Naive thymus-derived CD4-positive, alpha-beta T cell (primary cell): ENCODE results near the gene CAMK2A. TPM values are rescaled to one million over a fixed set of nuclear protein-coding genes. Genes with fewer than 3 reads are reported as not detected.
A peak's percentile ranks its signal among the peaks of the same experiment; 100 is the strongest.

ENCODE experiments used
- ATAC-seq: fragments of 150-1000 bp; cut with Tn5 transposase; 2 replicates; pipeline ENCODE4 v1.10.0; 2021; ENCODE audit warnings: mild to moderate bottlenecking, moderate library complexity
- CTCF ChIA-PET: fragments of 350-600 bp; sonication (Branson Sonifier 250); formaldehyde crosslinking; loops from one replicate; lab custom pipeline; 2021; ENCODE audit warnings: antibody characterized with exemption; lab: Charles Lee
- POLR2A ChIA-PET: fragments of 350-600 bp; sonication (Branson Sonifier 250); formaldehyde crosslinking; loops from one replicate; lab custom pipeline; 2021; ENCODE audit warnings: antibody characterized with exemption, inconsistent platforms; lab: Charles Lee
- DNase-seq, 9 donors: peaks; one replicate each; pipeline versions ENCODE4 v3.0.0 to v3.0.0-alpha.2; 2020 to 2022; ENCODE audit warnings: mixed read lengths in 1 of 9
- H3K27ac ChIP-seq: one replicate; pipeline ENCODE4 v1.7.0; 2013; ENCODE audit warnings: mild to moderate bottlenecking, low read depth, low read length, moderate library complexity
- H3K27me3 ChIP-seq, 2 donors: one replicate each; pipeline ENCODE4 v1.7.0; 2013; ENCODE audit warnings: low read length in 2 of 2, mild to moderate bottlenecking in 2 of 2, moderate library complexity in 2 of 2; ENCODE audit not compliant: control insufficient read depth in 2 of 2, insufficient read depth in 2 of 2
- H3K36me3 ChIP-seq, 3 experiments: 1 replicate in 2 of 3; 2 replicates in 1 of 3; pipeline ENCODE4 v1.7.0; 2013; ENCODE audit warnings: low read length in 3 of 3, mild to moderate bottlenecking in 3 of 3, moderate library complexity in 1 of 3; ENCODE audit not compliant: insufficient read depth in 3 of 3, control insufficient read depth in 2 of 3
- H3K4me1 ChIP-seq, 2 donors: one replicate each; pipeline ENCODE4 v1.7.0; 2013; ENCODE audit warnings: low read length in 2 of 2, mild to moderate bottlenecking in 2 of 2, moderate library complexity in 1 of 2; ENCODE audit not compliant: control insufficient read depth in 2 of 2, insufficient read depth in 2 of 2
- H3K4me3 ChIP-seq: 2 replicates; pipeline ENCODE4 v1.7.0; 2013; ENCODE audit warnings: mild to moderate bottlenecking, low read length
- H3K9me3 ChIP-seq, 3 experiments: 1 replicate in 2 of 3; 2 replicates in 1 of 3; pipeline ENCODE4 v1.7.0; 2013; ENCODE audit warnings: low read length in 3 of 3; ENCODE audit not compliant: control insufficient read depth in 2 of 3
- H3K27ac Mint-ChIP-seq, 9 donors: one replicate each; pipeline ENCODE4 v1.8.0; 2020 to 2022; ENCODE audit warnings: mixed read lengths in 9 of 9, mild to moderate bottlenecking in 8 of 9, moderate library complexity in 5 of 9, inconsistent platforms in 2 of 9
- H3K27me3 Mint-ChIP-seq, 5 donors: one replicate each; pipeline ENCODE4 v1.8.0; 2021 to 2022; ENCODE audit warnings: mixed read lengths in 5 of 5, mild to moderate bottlenecking in 1 of 5
- H3K36me3 Mint-ChIP-seq, 5 donors: one replicate each; pipeline ENCODE4 v1.8.0; 2020 to 2022; ENCODE audit warnings: mixed read lengths in 5 of 5, mild to moderate bottlenecking in 3 of 5, inconsistent platforms in 1 of 5
- H3K4me1 Mint-ChIP-seq, 7 donors: one replicate each; pipeline ENCODE4 v1.8.0; 2020 to 2022; ENCODE audit warnings: mixed read lengths in 7 of 7, mild to moderate bottlenecking in 3 of 7, inconsistent platforms in 1 of 7
- H3K4me3 Mint-ChIP-seq, 10 donors: one replicate each; pipeline ENCODE4 v1.8.0; 2020 to 2022; ENCODE audit warnings: mild to moderate bottlenecking in 10 of 10, mixed read lengths in 10 of 10, moderate library complexity in 6 of 10, inconsistent platforms in 2 of 10
- H3K9me3 Mint-ChIP-seq, 11 donors: one replicate each; pipeline ENCODE4 v1.8.0; 2020 to 2022; ENCODE audit warnings: mixed read lengths in 11 of 11, mild to moderate bottlenecking in 4 of 11, inconsistent platforms in 1 of 11, moderate library complexity in 1 of 11
- intact Hi-C, 2 donors: fragments of 100-400 bp; cut with micrococcal nuclease; formaldehyde crosslinking; loops; one replicate each; pipeline ENCODE4 v1.15.1; 2023
- polyA plus RNA-seq, 2 donors: library from polyadenylated mRNA; unstranded; fragments of 300-500 nt; fragmentation: Illumina TruSeq; gene quantifications; one replicate each; pipeline ENCODE4 v1.2.3, GENCODE V29; 2021
- total RNA-seq, 6 experiments: library from RNA in 5 of 6; stranded (reverse) in 5 of 6; gene quantifications; 1 replicate in 5 of 6; 2 replicates in 1 of 6; pipeline ENCODE4 v1.2.3 and lab custom pipeline; 2021 to 2026

Gene CAMK2A
- total and polyA plus RNA-seq, 7 experiments from 2014 or later = not detected

- DNase-seq (no peak), ATAC-seq (no peak)
- Mint-ChIP-seq H3K27me3 (peaks cover 28 to 55% (median 34%) of the 10 kb centered on the region in 5 donors), H3K36me3 (peaks cover 0 to 3% (median 0%) of the 10 kb centered on the region in 5 donors), H3K9me3 (no peaks in the 10 kb centered on the region), H3K4me1 (peaks cover 4 to 9% (median 6%) of the 10 kb centered on the region in 7 donors), H3K4me3 (peak overlapping the region in 4 of 10 donors; percentile 12 to 34 (median 28)), H3K27ac (no peak overlapping the region)
- Histone ChIP-seq H3K36me3 (no peaks in the 10 kb centered on the region), H3K27me3 (peaks cover 0 to 5% of the 10 kb centered on the region in 2 donors), H3K4me1 (no peaks in the 10 kb centered on the region), H3K4me3 (no peak overlapping the region), H3K9me3 (no peaks in the 10 kb centered on the region), H3K27ac (no peak overlapping the region)
- intact Hi-C loops = no loop called here
- POLR2A ChIA-PET = no interaction called here
- CTCF ChIA-PET = no interaction called here
Observed at GRCh38 chr5:150301901-150302300, 12.3 kb upstream of the CAMK2A start.

- POLR2A ChIA-PET = no interaction called here
- no peaks in the 10 kb centered on the region for H3K9me3 Mint-ChIP-seq
- Histone ChIP-seq H3K27ac (no peak overlapping the region), H3K9me3 (no peaks in the 10 kb centered on the region), H3K36me3 (no peaks in the 10 kb centered on the region), H3K4me1 (no peaks in the 10 kb centered on the region), H3K4me3 (no peak overlapping the region), H3K27me3 (peaks cover 0 to 5% of the 10 kb centered on the region in 2 donors)
- no peak overlapping the region for H3K27ac Mint-ChIP-seq
- intact Hi-C loops = no loop called here
- CTCF ChIA-PET = no interaction called here
- DNase-seq (no peak), ATAC-seq (no peak)
- H3K36me3 Mint-ChIP-seq = peaks cover 0 to 3% (median 0%) of the 10 kb centered on the region in 5 donors
- H3K4me1 Mint-ChIP-seq = peaks cover 4 to 9% (median 6%) of the 10 kb centered on the region in 7 donors
- peaks cover 28 to 54% (median 34%) of the 10 kb centered on the region in 5 donors for H3K27me3 Mint-ChIP-seq
- no peak overlapping the region for H3K4me3 Mint-ChIP-seq
Observed at GRCh38 chr5:150301170-150301505, 11.6 kb upstream of the CAMK2A start.

GRCh38 chr5:150300496-150301169 is 11.1 kb upstream of the CAMK2A start:
- Mint-ChIP-seq H3K9me3 (no peaks in the 10 kb centered on the region), H3K27me3 (peaks cover 28 to 51% (median 34%) of the 10 kb centered on the region in 5 donors), H3K4me3 (no peak overlapping the region), H3K27ac (no peak overlapping the region), H3K4me1 (peaks cover 3 to 8% (median 5%) of the 10 kb centered on the region in 7 donors), H3K36me3 (peaks cover 0 to 3% (median 0%) of the 10 kb centered on the region in 5 donors)
- DNase-seq (no peak), ATAC-seq (no peak)
- Histone ChIP-seq H3K4me1 (no peaks in the 10 kb centered on the region), H3K27ac (no peak overlapping the region), H3K4me3 (no peak overlapping the region), H3K9me3 (no peaks in the 10 kb centered on the region), H3K27me3 (peaks cover 0 to 5% of the 10 kb centered on the region in 2 donors), H3K36me3 (no peaks in the 10 kb centered on the region)
- ChIA-PET POLR2A (no interaction called here), CTCF (no interaction called here)
- intact Hi-C loops = no loop called here

- no peak overlapping the region for H3K27ac ChIP-seq
- Mint-ChIP-seq H3K4me3 (no peak overlapping the region), H3K27ac (no peak overlapping the region), H3K36me3 (peaks cover 0 to 3% (median 0%) of the 10 kb centered on the region in 5 donors), H3K27me3 (peaks cover 28 to 43% (median 31%) of the 10 kb centered on the region in 5 donors), H3K4me1 (peaks cover 0 to 6% (median 5%) of the 10 kb centered on the region in 7 donors), H3K9me3 (no peaks in the 10 kb centered on the region)
- intact Hi-C loops = no loop called here
- H3K27me3 ChIP-seq = peaks cover 0 to 5% of the 10 kb centered on the region in 2 donors
- no peaks in the 10 kb centered on the region for H3K36me3 ChIP-seq
- H3K4me1 ChIP-seq = no peaks in the 10 kb centered on the region
- no peaks in the 10 kb centered on the region for H3K9me3 ChIP-seq
- ChIA-PET CTCF (no interaction called here), POLR2A (no interaction called here)
- no peak overlapping the region for H3K4me3 ChIP-seq
- ATAC-seq = no peak
- no peak for DNase-seq
Observed at GRCh38 chr5:150299571-150300327, 10.2 kb upstream of the CAMK2A start.

GRCh38 chr5:150298701-150299451 is 9.3 kb upstream of the CAMK2A start:
- no peak overlapping the region for H3K27ac ChIP-seq
- DNase-seq (no peak), ATAC-seq (no peak)
- H3K4me1 Mint-ChIP-seq = peaks cover 0 to 6% (median 5%) of the 10 kb centered on the region in 7 donors
- ChIA-PET POLR2A (no interaction called here), CTCF (no interaction called here)
- no peak overlapping the region for H3K4me3 ChIP-seq
- H3K9me3 ChIP-seq = no peaks in the 10 kb centered on the region
- no peaks in the 10 kb centered on the region for H3K9me3 Mint-ChIP-seq
- no peaks in the 10 kb centered on the region for H3K4me1 ChIP-seq
- H3K36me3 Mint-ChIP-seq = peaks cover 0 to 3% (median 0%) of the 10 kb centered on the region in 5 donors
- H3K27me3 Mint-ChIP-seq = peaks cover 23 to 34% (median 26%) of the 10 kb centered on the region in 5 donors
- H3K36me3 ChIP-seq = no peaks in the 10 kb centered on the region
- H3K27me3 ChIP-seq = peaks cover 0 to 5% of the 10 kb centered on the region in 2 donors
- intact Hi-C loops = no loop called here
- no peak overlapping the region for H3K4me3 Mint-ChIP-seq
- H3K27ac Mint-ChIP-seq = no peak overlapping the region

GRCh38 chr5:150297934-150298595 is 8.5 kb upstream of the CAMK2A start:
- ATAC-seq (no peak), DNase-seq (no peak)
- Mint-ChIP-seq H3K9me3 (no peaks in the 10 kb centered on the region), H3K4me1 (peaks cover 0 to 6% (median 5%) of the 10 kb centered on the region in 7 donors), H3K27ac (no peak overlapping the region), H3K4me3 (no peak overlapping the region), H3K27me3 (peaks cover 18 to 26% (median 25%) of the 10 kb centered on the region in 5 donors), H3K36me3 (peaks cover 0 to 3% (median 0%) of the 10 kb centered on the region in 5 donors)
- no peaks in the 10 kb centered on the region for H3K9me3 ChIP-seq
- no peaks in the 10 kb centered on the region for H3K4me1 ChIP-seq
- peaks cover 0 to 5% of the 10 kb centered on the region in 2 donors for H3K27me3 ChIP-seq
- intact Hi-C loops = no loop called here
- ChIA-PET CTCF (no interaction called here), POLR2A (no interaction called here)
- H3K36me3 ChIP-seq = no peaks in the 10 kb centered on the region
- no peak overlapping the region for H3K27ac ChIP-seq
- H3K4me3 ChIP-seq = no peak overlapping the region
